ENCODE measurements around the gene ROM1. TPM values are rescaled to one million over a fixed set of nuclear protein-coding genes. Genes with fewer than 3 reads are reported as not detected.

The ROM1 gene
- polyA plus RNA-seq, 3 donors, result 0.51 to 1.4 (median 0.75) TPM

GRCh38 chr11:62588966-62589637, 24.0 kb upstream of the ROM1 start:
- Histone ChIP-seq H3K27ac (ENCODE audit: low read depth in 1 of 2, low read length in 2 of 2) (no peak overlapping the region), H2AFZ (ENCODE audit: insufficient read depth, low read depth, low read length, poor library complexity, severe bottlenecking) (no peak overlapping the region), H3K4me3 (replicated peaks in 1 of 3; ENCODE audit: low read depth in 2 of 3, low read length in 3 of 3) (no peak overlapping the region), H3K79me2 (ENCODE audit: insufficient read depth, low read length) (peaks cover 29% of the 10 kb centered on the region), H3K4me1 (ENCODE audit: control insufficient read depth in 1 of 2, insufficient read depth in 2 of 2, low read length in 2 of 2) (peaks cover 27 to 40% of the 10 kb centered on the region in 2 donors), H3K4me2 (replicated peaks; ENCODE audit: extremely low read depth, low read length, poor library complexity, severe bottlenecking) (no peak overlapping the region), H3K9ac (ENCODE audit: insufficient read depth, low read length, poor library complexity, severe bottlenecking) (no peak overlapping the region), H3K9me3 (replicated peaks in 1 of 2; ENCODE audit: control insufficient read depth in 1 of 2, insufficient read depth in 1 of 2, low read length in 2 of 2) (no peaks in the 10 kb centered on the region), H3K36me3 (replicated peaks in 1 of 2; ENCODE audit: control insufficient read depth in 1 of 2, insufficient read depth in 2 of 2, low read length in 2 of 2) (peaks cover 28 to 43% of the 10 kb centered on the region in 2 donors), H3K27me3 (ENCODE audit: control insufficient read depth in 2 of 2, insufficient read depth in 2 of 2, low read length in 2 of 2) (no peaks in the 10 kb centered on the region), H4K20me1 (ENCODE audit: insufficient read depth, low read length) (peaks cover 9% of the 10 kb centered on the region)
- Mint-ChIP-seq H3K27me3 (ENCODE audit: low read depth in 3 of 3) (peaks cover 0 to 2% (median 0%) of the 10 kb centered on the region in 3 donors), H3K27ac (peak overlapping the region in 2 of 7 donors; percentile 25 to 58), H3K36me3 (peaks cover 33 to 51% of the 10 kb centered on the region in 2 donors), H3K4me3 (no peak overlapping the region), H3K9me3 (peaks cover 0 to 2% (median 0%) of the 10 kb centered on the region in 7 donors), H3K4me1 (peaks cover 33% of the 10 kb centered on the region)
- 87% methylated on average over 12 of the region's 18 CpGs for WGBS (ENCODE audit: insufficient coverage)
- intact Hi-C loops (cut with micrococcal nuclease), result no loop called here
- peak; percentile 17 for TF ChIP-seq CTCF (IDR thresholded peaks at IDR 0.05)
- DNase-seq, result no peak

- WGBS (ENCODE audit: insufficient coverage), result under 1% methylated on average over 58 of the region's 58 CpGs
These were observed 21.5 kb upstream of the ROM1 start, which contains the start of gene TUT1 for GRCh38 chr11:62591448-62592145. TSS of gene TUT1 (minus strand) at chr11:62591523. CDS start at chr11:62591485, 38 bp downstream.

More at GRCh38 chr11:62591448-62592145, 21.5 kb upstream of the ROM1 start, which contains the start of gene TUT1:
- H3K27me3 ChIP-seq (ENCODE audit: control insufficient read depth in 2 of 2, insufficient read depth in 2 of 2, low read length in 2 of 2), result no peaks in the 10 kb centered on the region
- peak; percentile 98 to 99 (median 99) for DNase-seq
- Mint-ChIP-seq H3K36me3 (peaks cover 52 to 58% of the 10 kb centered on the region in 2 donors), H3K4me1 (peaks cover 33% of the 10 kb centered on the region), H3K9me3 (peaks cover 0 to 2% (median 0%) of the 10 kb centered on the region in 7 donors), H3K27ac (peak within 1 kb of the TSS; percentile 95 to 99 (median 98)), H3K27me3 (ENCODE audit: low read depth in 3 of 3) (peaks cover 0 to 2% (median 0%) of the 10 kb centered on the region in 3 donors), H3K4me3 (peak within 1 kb of the TSS; percentile 92 to 95)
- peak within 1 kb of the TSS; percentile 91 to 96 for H3K27ac ChIP-seq (ENCODE audit: low read depth in 1 of 2, low read length in 2 of 2)
- TF ChIP-seq CTCF (IDR thresholded peaks at IDR 0.05), result peak; percentile 19
- H4K20me1 ChIP-seq (ENCODE audit: insufficient read depth, low read length), result peaks cover 26% of the 10 kb centered on the region
- H3K9ac ChIP-seq (ENCODE audit: insufficient read depth, low read length, poor library complexity, severe bottlenecking), result peak within 1 kb of the TSS; percentile 86
- H2AFZ ChIP-seq (ENCODE audit: insufficient read depth, low read depth, low read length, poor library complexity, severe bottlenecking), result peak within 1 kb of the TSS; percentile 94
- H3K4me2 ChIP-seq (replicated peaks; ENCODE audit: extremely low read depth, low read length, poor library complexity, severe bottlenecking), result peak within 1 kb of the TSS; percentile 90
- H3K9me3 ChIP-seq (replicated peaks in 1 of 2; ENCODE audit: control insufficient read depth in 1 of 2, insufficient read depth in 1 of 2, low read length in 2 of 2), result no peaks in the 10 kb centered on the region
- intact Hi-C loops (cut with micrococcal nuclease), result loop anchor here (2.0 to 10.0 kb wide), 5 partner anchors 17 to 273 kb away; partner anchors contain the start of genes BSCL2 (in 2 of the 2), GNG3 (in 2 of the 2), INTS5 (in 1 of the 2) and TMEM179B (in 1 of the 2)
- peaks cover 41 to 54% of the 10 kb centered on the region in 2 donors for H3K36me3 ChIP-seq (replicated peaks in 1 of 2; ENCODE audit: control insufficient read depth in 1 of 2, insufficient read depth in 2 of 2, low read length in 2 of 2)
- peaks cover 24% of the 10 kb centered on the region for H3K79me2 ChIP-seq (ENCODE audit: insufficient read depth, low read length)
- peaks cover 27 to 41% of the 10 kb centered on the region in 2 donors for H3K4me1 ChIP-seq (ENCODE audit: control insufficient read depth in 1 of 2, insufficient read depth in 2 of 2, low read length in 2 of 2)
- H3K4me3 ChIP-seq (replicated peaks in 1 of 3; ENCODE audit: low read depth in 2 of 3, low read length in 3 of 3), result peak within 1 kb of the TSS; percentile 67 to 98 (median 82)

Data from CD14-positive monocyte (primary cell).